ENCODE data around the gene CYBA.

The CYBA gene

DNA sequence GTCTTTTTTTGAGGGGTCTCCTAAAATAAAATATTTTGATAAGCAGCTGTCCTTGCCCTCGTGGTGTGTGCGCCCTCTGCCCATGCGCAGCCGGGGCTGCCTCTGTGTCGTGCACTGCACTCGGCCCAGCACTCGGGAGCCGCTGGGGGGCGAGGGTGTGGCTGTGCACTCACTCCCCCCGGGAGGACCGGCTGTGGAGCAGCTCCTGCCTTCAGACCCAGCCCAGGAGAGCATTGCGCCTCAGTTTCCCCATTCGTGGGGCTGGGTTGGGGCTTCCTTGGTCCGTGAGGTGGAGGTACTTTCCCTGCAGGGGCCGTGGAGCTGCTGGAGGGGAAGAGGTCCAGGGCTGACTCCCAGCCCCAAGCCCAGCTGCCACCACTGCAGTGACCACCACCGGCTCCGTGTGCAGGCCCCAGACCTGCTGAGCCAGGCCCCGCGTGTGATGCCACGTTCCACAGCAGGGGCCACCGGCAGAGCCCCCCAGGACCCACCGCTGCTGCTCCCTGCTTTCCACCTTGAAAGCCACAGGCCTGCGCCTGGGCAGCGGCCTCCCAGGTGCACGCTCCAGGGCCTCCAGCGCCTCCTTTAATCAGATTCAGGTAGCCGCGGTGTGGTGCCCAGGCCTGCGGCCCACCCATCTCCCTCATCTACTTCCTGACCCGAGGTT, 18.8 kb downstream of the CYBA start:
- no peak for DNase-seq (ENCODE audit: low read depth in 2 of 3, low spot score in 1 of 3)

DNA sequence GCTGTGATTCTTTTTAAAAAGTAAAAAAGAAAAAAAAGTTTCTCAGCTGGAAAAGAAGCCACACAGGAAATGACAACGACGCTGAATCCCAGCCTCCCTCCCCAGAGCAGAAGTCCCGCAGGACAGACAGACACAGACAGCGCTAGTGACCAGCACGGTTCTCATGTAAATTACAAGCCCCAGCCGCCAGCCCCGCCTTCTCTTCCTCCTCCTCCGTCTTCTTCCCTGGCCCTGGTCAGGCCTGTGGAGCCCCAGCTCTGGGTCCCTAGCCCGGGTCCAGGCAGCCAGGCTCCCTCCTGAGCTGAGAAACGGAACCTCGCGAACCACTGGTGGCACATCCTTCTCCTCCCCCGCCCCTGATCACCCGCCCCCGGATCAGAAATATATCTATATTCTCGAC, 19.5 kb downstream of the CYBA start:
- DNase-seq (ENCODE audit: low read depth in 2 of 3, low spot score in 1 of 3): no peak

DNA sequence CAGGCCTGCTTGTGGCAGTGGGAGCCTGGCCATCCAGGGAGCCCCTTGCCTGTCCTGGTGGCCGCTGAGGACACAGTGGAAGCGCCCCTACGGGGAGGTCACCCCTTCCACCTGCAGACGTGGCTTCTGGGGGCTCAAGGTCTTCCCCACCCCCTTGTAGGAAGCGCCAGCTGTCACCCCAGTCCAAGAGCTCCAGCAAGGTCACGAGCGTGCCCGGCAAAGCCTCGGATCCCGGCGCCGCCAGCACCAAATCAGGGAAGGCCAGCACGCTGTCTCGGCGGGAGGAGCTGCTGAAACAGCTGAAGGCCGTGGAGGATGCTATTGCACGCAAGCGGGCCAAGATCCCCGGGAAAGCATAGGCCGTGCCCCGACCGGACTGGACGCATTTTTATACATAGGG, 19.9 kb downstream of the CYBA start:
- DNase-seq (ENCODE audit: low read depth in 2 of 3, low spot score in 1 of 3): no peak

DNA sequence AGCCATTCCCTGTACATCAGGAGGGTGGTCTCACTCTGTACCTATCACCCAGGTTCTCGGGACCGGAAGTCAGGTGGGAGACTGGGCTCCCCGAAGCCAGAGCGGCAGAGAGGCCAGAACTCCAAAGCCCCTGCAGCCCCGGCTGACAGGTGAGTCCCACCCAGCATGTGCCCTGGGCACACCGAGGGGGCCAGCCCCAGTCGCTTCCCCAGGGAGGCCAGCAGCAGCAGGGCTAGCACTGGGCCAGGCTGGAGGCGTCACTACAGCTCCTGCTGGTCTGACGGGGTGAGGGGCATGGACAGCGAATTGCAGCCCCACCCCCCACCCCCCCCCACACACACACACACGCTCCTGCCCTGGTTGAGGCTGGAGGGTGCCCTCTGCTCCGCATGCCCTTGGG, 20.4 kb downstream of the CYBA start:
- DNase-seq (ENCODE audit: low read depth in 2 of 3, low spot score in 1 of 3): no peak

DNA sequence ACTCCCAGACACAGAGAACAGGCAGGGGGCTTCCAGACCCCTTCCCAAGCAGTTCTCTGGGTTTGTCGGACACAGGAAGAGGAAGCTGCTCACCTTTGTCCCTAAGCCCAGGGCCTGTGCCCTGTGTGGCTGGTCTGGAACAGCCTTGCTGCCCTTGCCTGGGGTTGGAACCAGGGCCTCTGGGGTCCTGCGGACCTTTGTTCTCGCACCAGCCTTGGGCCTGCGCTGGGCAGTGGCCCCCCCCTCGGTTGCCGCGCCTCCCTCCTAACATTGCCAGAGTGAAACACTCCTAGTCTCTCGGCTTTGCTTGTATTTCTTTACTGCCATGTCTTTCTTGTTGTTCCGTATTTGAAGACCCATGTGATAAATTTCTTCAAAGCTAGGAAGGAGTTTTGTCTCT, 21.0 kb downstream of the CYBA start:
- no peak for DNase-seq (ENCODE audit: low read depth in 2 of 3, low spot score in 1 of 3)

DNA sequence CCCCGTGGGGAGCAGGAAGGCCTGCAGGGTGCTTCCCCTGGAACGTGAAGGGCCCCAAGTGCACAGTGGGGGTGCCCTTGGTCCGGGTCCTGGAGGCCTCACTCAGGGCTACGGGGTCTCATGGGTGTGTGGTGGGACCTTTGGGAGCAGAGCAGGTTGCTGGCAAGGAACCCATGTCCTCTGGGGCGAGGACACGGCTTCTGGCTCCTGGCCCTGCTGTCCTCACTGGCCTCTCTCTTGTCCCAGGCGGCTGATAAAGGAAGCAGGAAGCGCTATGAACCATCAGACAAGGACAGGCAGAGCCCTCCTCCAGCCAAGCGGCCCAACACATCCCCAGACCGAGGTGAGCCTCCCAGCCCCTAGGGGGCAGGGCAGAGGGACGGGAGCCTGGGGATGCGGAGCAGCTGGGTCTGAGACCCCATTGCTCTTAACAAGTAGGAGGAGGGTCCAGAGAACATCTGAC, 22.3 kb downstream of the CYBA start:
- DNase-seq (ENCODE audit: low read depth in 2 of 3, low spot score in 1 of 3): no peak

DNA sequence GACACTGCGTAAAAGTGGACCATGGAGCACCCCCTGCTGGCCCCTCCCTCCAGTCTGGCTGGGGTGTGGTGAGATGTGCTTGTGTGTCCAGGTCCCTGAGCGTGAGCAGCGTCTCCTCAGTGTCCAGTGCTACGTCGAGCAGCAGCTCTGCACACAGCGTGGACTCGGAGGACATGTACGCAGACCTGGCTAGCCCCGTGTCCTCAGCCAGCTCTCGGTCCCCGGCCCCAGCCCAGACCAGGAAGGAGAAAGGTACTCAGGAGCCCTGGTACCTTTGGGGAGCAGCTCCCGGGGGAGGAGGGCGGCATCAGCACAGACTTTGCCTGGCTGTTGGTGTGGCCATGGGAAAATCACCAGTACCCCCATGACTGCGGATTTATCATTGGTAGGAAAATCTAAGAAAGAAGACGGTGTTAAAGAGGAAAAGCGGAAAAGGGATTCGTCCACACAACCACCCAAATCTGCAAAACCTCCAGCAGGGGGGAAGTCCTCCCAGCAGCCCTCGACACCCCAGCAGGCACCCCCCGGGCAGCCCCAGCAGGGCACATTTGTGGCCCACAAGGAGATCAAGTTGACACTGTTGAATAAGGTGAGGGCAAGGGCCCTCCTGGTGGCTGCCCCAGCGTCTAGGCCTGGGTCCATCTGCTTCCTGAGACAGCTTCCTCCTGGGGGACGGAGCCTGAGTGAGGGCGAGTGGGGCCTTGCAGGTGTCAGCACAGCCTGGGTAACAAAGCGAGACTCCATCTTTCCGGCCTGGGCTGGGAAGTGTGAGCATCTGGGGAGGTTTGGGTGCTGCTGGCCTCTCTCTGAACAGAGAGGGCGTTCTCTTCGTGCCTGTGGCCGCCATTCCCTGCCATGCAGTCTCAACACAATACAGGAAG, 23.1 kb downstream of the CYBA start:
- no peak for DNase-seq (ENCODE audit: low read depth in 2 of 3, low spot score in 1 of 3)

DNA sequence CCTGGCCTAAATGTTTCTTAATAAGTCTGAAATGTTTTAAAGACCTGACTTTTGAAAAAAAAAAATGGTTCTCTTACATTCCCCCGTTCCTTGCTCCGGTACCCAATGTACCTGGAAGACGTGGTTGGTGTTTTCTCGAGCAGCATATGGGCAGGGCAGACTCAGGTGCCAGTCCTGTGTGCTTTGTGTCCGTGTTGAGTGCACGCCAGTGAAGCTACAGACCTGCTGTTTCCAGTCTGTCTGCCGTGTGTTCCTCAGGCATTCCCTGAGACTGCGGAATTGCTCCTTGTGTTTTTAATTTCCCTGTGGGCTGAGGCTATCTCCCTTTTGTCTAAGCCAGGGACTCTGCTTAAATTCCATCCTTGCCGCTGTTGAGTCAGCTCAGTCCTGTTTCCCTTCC, 24.2 kb downstream of the CYBA start:
- no peak for DNase-seq (ENCODE audit: low read depth in 2 of 3, low spot score in 1 of 3)

DNA sequence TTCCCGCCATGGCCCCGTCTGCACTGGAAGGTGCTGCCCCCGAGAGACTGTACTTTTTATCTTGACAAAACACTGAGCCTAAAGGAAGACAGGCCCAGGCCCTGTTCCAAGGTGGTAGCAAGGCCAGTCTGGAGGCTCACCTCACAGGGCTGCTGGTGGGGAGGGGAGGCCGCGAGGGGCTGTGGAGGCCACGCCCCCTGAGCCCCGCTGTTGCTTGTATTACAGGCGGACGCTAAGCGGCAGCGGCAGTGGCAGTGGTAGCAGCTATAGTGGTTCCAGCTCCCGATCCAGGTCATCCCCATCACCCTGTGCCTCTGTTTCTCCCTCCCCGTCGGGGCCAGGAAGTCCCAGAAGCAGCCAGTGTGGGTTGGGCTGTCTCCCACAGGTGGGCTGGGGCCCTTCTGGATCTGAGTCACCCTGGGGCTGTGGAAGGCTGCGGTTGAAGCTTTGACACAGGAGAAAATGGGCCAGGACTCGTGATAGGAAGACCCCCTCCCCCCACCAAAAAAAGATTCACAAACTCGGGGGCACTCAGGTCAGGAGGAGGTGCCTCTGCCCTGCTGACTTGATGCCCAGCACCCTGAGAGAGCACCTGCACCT, 25.8 kb downstream of the CYBA start:
- no peak for DNase-seq (ENCODE audit: low read depth in 2 of 3, low spot score in 1 of 3)

DNA sequence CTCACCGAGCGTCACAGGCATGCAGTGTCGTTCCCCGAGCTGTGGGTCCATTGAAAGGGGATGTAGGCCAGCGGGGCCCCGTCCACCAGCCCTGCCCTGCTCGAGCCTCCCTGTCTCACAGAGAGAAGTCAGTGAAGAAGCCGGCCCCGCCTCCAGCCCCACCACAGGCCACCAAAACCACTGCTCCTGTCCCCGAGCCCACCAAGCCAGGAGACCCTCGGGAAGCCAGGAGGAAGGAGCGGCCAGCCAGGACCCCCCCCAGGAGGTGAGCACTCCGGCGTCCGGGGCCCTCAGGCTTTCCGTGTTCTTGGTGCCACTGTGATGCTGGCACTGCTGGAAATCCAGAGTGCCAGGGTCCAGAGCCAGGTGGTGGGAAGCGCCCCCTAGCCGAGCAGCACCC, 26.4 kb downstream of the CYBA start:
- no peak for DNase-seq (ENCODE audit: low read depth in 2 of 3, low spot score in 1 of 3)

DNA sequence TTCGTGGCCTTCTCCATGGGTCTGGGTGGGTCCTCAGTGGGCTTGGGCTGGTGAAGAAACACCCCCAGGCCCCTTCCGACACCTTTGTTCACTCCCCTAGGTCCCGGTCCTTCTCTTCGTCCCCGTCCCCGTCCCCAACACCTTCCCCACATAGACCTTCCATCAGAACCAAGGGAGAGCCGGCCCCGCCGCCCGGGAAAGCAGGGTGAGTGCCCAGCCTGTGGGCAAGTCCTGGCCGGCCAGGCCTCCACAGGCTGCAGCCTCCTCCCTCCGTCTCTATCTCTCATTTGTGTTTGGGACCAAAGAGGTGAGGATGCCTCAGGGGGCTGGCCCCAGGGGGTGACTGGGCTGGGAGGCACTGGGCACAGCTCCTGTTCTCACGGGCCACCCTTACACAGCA, 27.0 kb downstream of the CYBA start:
- no peak for DNase-seq (ENCODE audit: low read depth in 2 of 3, low spot score in 1 of 3)

DNA sequence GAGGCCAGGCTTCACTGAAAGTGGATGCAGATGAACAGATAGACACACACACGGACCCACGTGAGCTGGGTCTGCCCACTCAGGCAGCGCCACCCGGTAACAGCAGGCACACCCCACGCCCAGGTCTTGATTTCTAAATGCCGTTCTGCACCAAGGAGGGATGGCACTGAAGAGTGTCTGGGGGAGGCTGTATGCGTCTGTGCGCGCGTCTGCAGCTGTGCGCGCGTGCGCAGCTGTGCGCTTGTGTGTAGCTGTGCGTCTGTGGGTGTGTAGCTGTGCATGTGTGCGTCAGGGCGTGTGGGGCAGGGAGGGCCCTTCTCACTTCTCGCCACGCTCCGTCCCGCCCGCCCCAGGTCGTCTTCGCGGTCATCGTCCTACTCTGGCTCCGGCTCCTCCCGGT, 28.0 kb downstream of the CYBA start:
- no peak for DNase-seq (ENCODE audit: low read depth in 2 of 3, low spot score in 1 of 3)

DNA sequence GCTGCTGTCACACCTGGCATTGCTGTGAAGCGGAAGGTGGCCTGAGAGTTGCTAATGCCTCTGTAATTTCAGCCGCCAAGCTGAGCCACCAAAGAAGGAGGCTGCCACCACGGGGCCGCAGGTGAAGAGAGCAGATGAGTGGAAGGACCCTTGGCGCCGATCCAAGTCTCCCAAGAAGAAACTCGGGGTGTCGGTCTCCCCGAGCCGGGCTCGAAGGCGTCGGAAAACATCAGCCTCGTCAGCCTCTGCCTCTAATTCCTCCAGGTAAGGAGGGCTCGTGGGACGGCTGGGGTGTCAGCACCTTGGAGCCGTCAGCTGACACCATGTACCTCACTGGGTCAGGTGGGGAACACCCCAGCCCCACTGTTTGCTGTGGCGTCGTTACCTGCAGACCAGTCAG, 28.7 kb downstream of the CYBA start:
- DNase-seq (ENCODE audit: low read depth in 2 of 3, low spot score in 1 of 3): no peak

DNA sequence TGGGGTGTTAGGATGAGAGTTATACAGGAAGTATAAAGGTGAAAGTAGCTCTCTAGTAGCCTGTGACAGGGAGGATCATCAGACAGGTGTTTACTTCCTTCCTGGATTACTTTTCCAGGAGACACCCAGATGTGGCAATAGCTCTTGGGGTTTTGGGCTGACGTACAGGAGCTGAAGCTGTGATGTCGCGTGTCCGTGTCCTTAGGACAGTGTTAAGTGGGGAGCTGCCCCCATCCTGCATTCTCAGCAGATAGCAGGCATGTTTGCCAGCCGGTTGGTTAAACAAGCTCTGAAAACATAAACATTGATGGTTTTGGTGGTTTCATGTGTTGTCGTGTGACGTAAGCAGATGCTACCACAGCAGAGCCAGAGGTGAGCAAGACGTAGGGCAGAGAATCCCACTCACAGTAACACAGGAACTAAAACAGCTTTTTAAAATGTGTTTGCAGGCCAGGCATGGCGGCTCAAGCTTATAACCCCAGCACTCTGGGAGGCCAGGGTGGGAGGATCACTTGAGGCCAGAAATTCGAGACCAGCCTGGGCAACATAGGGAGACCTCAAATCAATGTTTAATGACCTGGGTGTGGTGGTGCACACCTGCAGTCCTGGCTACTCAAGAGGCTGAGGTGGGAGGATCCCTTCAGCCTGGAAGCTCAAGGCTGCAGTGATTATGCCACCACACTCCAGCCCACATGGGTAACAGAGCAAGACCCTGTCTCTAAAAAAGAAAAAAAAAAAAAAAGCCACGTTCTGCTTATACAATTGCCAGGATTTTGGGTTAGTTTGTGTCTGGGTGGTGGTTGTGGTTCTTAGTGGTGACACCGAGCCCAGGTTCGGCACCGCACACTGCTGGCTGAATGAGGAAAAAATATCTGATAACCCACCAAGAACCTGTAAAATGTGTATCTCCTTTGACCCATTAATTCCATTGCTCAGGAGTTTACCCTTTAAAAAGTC, 30.7 kb downstream of the CYBA start:
- DNase-seq (ENCODE audit: low read depth in 2 of 3, low spot score in 1 of 3): no peak

DNA sequence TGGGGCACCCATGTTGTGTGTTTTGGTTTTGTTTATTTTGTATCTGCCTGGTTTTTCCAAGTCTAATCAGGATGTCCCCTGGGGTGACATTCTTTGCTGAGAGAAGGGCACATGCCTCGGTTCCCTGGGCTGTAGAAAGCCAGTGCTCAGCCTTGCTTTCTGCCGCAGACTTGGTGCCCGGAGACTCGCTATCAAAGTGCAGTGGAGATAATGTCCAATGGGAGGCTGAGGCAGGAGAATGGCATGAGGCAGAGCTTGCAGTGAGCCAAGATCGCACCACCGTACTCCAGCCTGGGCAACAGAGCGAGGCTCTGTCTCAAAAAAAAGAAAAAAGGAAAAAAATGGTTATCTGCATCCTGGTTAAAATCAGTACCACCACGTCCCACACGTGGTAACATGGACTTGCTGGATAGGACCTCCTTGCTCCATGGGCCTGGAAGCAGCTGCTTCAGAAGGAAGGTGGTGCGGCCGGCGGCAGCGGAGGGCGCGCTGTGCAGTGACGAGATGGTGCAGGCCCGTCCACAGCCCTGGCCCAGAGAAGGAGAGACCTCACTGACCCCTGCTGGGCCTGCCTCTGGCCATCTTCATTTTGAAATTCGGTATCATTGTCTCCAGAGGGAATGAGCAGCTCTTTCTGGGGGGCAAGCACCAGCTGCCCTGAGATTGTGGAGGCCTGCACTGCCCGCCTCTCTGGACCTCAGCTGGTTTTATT, 31.7 kb downstream of the CYBA start:
- DNase-seq (ENCODE audit: low read depth in 2 of 3, low spot score in 1 of 3): no peak

DNA sequence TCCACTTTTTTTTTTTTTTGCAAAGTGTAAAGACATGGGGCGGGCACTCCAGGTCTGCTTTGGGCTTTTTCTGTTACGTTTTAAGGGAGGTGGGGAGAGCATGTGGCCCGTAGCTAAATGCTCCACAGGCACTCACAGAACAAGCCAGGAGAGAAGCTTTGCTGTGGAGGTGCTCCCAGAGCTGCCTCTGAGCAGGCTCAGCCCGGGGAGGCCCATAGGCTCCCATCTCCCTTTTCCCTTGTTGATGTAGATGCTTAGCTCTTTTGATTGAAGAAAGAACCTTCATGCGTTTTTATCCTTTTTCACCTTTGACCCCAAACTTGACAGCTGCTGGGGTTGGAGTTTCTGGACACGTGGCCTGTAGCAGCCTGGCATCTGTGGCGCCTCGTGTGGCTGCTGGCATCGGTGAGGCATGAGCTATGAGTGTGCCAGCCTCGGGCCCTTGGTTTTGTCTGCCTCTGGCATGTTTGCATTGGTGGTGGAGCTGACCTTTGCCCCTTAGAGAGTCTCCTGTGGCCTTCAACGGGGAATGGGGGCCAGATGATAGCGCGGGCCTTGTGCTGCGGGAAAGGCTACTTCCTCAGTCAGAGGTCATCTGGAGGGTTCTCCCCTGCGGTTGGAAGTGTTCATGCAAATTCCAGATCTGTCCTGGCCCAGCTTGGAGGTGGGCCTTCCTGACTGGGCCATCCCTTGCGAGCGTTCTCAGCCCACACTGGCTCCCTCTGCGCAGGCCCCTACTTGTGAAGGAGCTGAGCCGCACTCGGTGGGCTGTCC, 32.5 kb downstream of the CYBA start:
- DNase-seq (ENCODE audit: low read depth in 2 of 3, low spot score in 1 of 3): no peak

DNA sequence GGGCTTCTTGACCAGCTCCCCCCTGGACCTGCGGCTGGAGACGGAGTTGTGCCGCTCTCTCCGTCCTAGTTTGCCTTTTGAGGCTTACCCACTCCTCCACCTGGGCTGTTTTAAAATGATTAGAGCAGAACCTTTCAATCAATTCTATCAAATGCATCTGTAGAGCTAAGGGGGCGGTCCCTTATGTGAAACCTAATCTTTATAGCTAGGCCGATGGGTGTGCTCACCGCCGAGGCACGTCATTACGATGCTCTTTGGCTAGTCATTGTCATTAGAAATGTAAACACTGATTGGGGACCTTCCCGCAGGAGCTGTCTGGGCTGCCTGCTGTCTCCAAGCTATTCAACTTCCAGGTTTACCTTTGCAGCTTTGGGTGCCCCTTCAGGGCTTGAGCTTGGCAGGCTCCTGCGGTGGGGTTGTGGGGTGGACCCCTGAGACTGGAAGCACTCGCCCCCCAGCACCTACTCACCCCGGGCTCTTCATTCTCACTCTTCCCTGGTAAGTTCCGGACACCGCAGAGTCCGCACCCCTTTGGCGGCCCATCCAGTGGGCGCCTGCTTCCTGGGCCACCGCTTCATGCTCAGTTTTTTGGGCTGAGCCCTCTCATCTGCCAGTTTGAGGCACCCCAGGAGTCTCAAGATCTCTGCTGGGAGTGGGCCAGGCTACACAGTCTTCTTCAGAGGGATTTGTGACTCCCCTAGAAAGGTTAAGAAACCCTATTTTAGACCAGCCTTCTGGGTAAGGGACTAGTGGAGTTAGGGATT, 33.4 kb downstream of the CYBA start:
- no peak for DNase-seq (ENCODE audit: low read depth in 2 of 3, low spot score in 1 of 3)

DNA sequence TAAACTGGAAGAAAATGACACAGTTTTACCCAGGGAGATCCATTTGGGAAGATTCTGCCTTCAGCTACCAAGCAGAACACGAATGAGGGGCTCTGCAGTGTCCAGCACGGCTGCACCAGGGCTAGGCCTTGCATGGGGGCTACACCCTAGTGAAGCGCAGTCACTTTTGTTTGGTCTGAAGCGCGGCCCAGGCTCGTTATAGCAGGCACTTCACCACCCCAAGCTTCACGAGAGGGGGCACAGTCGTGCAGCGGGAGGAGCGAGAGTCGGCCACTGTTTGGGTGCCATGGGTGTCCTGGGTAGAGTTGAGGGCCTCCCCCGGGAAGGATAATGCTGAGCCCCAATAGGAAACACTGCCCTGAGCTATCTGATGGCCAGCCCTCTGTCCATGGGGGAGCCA, 34.1 kb downstream of the CYBA start:
- no peak for DNase-seq (ENCODE audit: low read depth in 2 of 3, low spot score in 1 of 3)

DNA sequence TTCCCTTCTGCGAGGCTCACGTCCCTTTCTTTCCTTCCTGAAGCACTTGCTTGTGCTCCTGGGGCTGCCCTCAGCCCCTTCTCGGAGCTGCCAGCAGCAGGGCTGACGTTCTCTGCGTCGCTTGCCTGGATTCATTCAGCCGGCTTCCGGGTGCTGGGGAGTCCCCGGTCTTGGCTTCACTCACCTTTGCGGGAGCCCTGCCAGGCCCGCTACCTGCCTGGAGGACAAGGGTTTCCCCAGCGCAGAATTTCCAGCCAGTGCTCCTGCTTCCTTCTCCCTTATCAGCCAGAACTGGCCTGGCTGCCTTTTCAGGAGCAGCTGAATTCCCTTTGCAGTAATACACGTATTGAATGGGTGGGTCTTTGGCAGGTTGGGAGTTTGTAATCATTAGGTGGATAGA, 34.5 kb downstream of the CYBA start:
- no peak for DNase-seq (ENCODE audit: low read depth in 2 of 3, low spot score in 1 of 3)
